Measurements from ENCODE around the gene RPEL1.
A peak's percentile ranks its signal among the peaks of the same experiment; 100 is the strongest.

The RPEL1 gene

DNA sequence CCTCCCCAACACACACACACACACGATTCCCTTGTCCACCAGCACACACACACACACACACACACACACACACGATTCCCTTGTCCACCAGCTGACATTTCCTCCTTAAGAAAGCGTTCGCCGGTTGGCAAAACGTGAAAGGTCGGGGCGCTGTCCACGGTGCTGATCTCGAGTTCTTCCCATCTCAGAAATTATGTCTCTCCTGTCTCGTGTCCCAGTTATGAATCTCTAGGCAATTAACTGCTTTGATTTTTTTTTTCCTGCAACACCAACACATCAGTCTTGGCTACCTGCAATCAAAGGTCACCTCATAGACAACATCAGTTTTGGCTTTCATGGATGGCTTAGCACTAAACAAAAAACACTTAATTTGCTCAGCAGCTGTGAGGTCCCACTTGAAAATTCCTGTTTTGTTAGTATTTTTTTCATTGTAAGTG, 33.2 kb downstream of the RPEL1 start:
- DNase-seq (ENCODE audit: low spot score): no peak

DNA sequence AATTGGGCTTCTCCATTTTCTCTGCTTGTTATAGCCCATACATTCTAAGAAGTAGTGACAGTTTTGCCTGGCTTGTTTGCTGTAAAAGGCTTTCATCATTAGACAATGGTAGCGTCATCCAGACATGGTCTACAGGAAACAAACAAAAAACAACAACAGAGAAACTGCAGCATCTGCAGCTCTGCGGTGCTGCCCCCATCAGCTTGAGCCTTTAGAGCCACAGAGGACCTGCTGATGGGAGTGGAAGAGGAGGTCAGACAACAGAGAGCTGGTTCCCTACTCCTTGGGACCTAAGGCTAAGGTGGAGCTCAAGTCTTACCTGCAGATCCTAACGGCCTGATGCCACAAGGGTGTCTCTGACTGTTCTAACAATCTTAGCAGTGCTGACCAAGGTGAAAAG, 34.3 kb downstream of the RPEL1 start:
- no peak for DNase-seq (ENCODE audit: low spot score)

DNA sequence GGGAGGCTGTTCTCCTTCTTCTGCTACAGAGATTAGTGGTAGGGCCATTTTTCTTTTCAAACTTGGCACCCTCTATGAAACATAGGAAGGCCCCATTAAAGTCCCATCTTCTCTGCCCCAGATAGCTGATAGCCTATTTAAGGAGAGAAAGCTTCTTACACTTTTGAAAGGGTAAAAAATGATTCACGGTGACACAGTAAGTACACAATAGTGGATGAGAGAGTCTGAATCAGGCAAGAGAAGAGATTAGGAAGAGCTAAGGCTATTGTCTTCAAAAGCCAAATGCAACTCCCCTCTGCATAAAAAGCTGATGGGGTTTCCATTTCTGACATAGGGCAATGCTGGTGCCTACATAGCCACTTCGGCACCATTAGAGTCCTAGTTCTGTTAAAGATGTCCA, 34.8 kb downstream of the RPEL1 start:
- no peak for DNase-seq (ENCODE audit: low spot score)

DNA sequence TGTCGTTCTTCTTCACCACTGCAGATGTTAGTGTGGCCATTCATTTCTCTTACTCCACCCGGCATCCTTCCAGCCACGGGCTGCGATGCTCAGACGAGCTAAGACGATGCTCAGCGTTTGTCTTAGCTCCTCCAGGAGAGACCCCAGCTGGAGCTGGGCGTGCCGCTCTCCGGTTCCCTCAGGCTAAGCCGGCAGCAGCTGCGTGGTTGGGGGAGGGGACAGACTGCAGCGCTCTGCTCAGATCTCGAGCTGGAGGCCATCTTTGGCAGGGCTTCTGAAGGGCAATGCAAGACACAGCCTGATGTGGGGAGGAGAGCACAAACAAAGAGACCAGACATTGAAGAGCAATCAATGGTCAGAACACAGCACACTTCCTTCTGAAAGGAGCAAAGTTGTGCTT, 36.1 kb downstream of the RPEL1 start:
- DNase-seq (ENCODE audit: low spot score): no peak

DNA sequence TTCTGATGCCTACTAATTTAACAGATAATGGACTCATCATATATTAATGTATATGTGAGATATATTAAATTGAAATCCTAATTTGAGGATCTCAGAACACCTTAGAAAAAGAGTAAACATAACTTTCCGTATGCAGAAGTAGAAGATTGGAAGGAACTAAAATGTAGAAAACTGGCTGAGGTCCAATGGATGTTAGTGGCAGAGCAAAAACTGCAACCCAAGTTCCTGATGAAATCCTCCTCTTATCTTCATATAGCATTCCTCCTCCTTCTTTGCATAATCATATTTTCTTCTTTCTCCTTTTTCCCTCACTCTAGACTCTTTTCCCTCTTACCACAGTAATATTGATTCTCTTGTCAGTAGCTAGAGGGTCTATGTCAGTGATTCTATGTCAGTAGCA, 37.3 kb downstream of the RPEL1 start:
- DNase-seq (ENCODE audit: low spot score): no peak

DNA sequence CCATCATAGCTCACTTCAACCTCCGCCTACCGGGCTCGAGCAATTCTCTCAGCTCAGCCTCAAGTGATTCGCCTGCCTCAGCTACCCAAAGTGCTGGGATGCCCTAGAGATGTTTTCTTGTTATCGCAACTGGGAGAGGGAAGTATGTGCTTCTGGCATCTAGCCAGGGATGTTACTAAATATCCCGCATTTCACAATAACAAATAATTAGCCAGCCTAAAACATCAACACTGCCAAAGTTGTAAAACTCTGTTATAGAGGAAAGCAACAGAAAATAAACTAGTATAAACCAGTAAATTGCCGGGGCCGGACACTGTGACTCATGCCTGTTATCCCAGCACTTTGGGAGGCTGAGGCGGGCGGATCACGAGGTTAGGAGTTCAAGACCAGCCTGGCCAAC, 38.5 kb downstream of the RPEL1 start:
- no peak for DNase-seq (ENCODE audit: low spot score)

DNA sequence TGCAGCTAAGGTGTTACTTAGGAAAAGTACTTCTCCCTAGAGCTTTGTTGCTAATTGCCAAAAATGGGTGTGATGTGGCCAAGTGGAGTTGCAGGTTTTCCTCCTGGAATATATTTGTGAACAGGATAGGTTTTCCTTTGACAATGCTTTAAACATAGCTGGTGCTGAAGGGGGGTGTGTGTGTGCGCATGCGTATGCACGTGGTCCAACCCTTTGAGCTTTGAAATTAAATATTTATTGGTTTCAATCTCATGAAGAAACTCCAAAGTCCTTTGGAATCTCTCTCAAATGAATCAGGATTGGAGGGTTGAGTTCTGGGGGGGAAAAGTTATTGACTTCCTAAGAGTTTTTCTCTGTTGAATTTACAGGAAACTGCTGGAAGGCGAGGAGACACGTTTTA, 42.3 kb downstream of the RPEL1 start:
- DNase-seq (ENCODE audit: low spot score): no peak

DNA sequence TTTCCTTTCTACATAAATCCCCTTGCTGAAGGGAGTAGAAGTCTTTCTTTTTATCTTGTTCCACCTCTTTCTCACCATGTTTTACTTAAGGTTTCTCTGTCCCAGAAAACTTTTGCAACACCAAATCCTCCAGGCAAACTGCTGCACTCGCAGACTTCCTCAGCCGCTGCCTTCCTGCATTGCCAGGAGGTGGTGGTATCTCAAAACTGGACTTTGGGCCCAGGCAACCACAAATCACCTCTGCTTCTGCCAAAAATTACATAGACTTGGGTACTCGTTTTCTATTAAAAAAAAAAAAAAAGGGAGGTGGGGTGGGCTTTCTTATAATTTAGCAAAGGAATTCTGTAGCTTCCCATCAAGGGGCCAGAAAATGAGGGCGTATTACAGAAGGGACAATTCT, 45.9 kb downstream of the RPEL1 start:
- no peak for DNase-seq (ENCODE audit: low spot score)

DNA sequence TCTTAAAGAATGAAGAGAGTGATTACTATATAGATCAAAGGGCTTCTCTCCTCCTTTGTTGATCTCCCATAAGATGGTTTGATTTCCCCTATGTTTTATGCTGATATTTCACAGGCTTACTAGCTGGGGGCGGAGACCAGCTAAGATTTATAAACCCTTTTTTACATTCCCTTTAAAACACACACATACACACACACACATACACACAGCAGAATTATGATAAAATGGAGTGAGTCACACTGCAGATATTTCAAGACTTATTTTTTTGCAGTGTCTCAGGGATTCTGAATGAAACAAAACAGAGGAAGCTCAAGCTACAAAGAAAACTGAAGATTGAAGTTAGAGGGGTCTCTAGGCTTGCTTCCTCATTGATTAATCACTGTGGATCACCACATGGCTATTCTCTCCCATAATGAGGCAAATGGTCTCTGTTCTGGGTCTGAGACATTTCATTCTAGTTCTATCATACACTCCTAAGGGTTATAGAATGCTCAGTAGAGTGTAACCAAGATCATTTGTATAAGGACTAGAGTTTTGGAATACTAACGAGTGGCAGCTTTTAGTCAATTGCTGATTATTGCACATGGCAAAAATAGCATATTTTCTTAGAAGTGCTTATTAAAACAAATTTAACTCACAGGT, 49.8 kb downstream of the RPEL1 start:
- DNase-seq (ENCODE audit: low spot score): peak; percentile 13
